Left lobe of liver (tissue), 2 donors: ENCODE results near the gene CXorf38. TPM values are rescaled to one million over a fixed set of nuclear protein-coding genes. Genes with fewer than 3 reads are reported as not detected.
"Not testable (repeated sequence)": the region's sequence is repeated elsewhere in the genome, so short reads cannot be mapped to it uniquely, and the experiment has no call there.

ENCODE experiments used
- ATAC-seq: fragments of 200-7000 bp; cut with Tn5 transposase; one replicate; pipeline ENCODE4 v1.9.1; 2020; ENCODE audit warnings: mild to moderate bottlenecking, moderate library complexity
- DNase-seq: peaks from one replicate; pipeline ENCODE4 v3.0.0-alpha.2; 2020; ENCODE audit warnings: low spot score
- total RNA-seq: library from RNA; stranded (reverse); gene quantifications from one replicate; pipeline ENCODE4 v1.2.1, GENCODE V29; 2021
- donor health status: DM: no; HTN: no; CAD: no; lungs with moderate emphysema.
- donor health status: DM: no; HTN: yes; CAD: no.

The CXorf38 gene
- total RNA-seq, 1 donor from 2014 or later = 5.8 TPM

GRCh38 chrX:40632199-40632598 lies 15.2 kb downstream of the CXorf38 start:
- no peak for ATAC-seq
- no peak for DNase-seq

GRCh38 chrX:40628506-40628905 lies 18.9 kb downstream of the CXorf38 start:
- ATAC-seq (no peak), DNase-seq (no peak)

GRCh38 chrX:40625294-40625693 lies 22.1 kb downstream of the CXorf38 start:
- DNase-seq (no peak), ATAC-seq (no peak)

GRCh38 chrX:40623665-40624064 lies 23.7 kb downstream of the CXorf38 start:
- ATAC-seq (no peak), DNase-seq (no peak)

GRCh38 chrX:40623139-40623536 lies 24.2 kb downstream of the CXorf38 start, which contains the start of gene MPC1L:
Gene MPC1L, plus strand, starts transcription at chrX:40623428. Its CDS starts 138 bp downstream, at chrX:40623566.
- ATAC-seq = no peak
- no peak for DNase-seq

- ATAC-seq = no peak
- DNase-seq = no peak
Observed at GRCh38 chrX:40622479-40623138, 24.8 kb downstream of the CXorf38 start.

GRCh38 chrX:40617566-40617965 lies 29.8 kb downstream of the CXorf38 start:
- DNase-seq (no peak), ATAC-seq (no peak)

- ATAC-seq = no peak
Observed at GRCh38 chrX:40615976-40616375, 31.4 kb downstream of the CXorf38 start.

GRCh38 chrX:40612511-40612910 lies 34.9 kb downstream of the CXorf38 start:
- peak; percentile 13 for ATAC-seq
- no peak for DNase-seq

More at GRCh38 chrX:40615976-40616375, 31.4 kb downstream of the CXorf38 start:
- no peak for DNase-seq

- DNase-seq (no peak), ATAC-seq (no peak)
Observed at GRCh38 chrX:40607381-40607780, 40.0 kb downstream of the CXorf38 start.

GRCh38 chrX:40603446-40603845 lies 43.9 kb downstream of the CXorf38 start:
- DNase-seq (no peak), ATAC-seq (no peak)

- ATAC-seq, DNase-seq: not testable (repeated sequence)
Observed at GRCh38 chrX:40589616-40590321, 57.6 kb downstream of the CXorf38 start.

GRCh38 chrX:40587623-40588022 lies 59.7 kb downstream of the CXorf38 start:
- ATAC-seq, DNase-seq: not testable (repeated sequence)

- DNase-seq (no peak), ATAC-seq (no peak)
Observed at GRCh38 chrX:40582811-40583210, 64.5 kb downstream of the CXorf38 start.

GRCh38 chrX:40582178-40582577 lies 65.2 kb downstream of the CXorf38 start:
- ATAC-seq, DNase-seq: not testable (repeated sequence)

- DNase-seq = no peak
Observed at GRCh38 chrX:40581336-40581920, 65.9 kb downstream of the CXorf38 start.

GRCh38 chrX:40580537-40581335 lies 66.6 kb downstream of the CXorf38 start, which contains the start of gene ATP6AP2:
Gene ATP6AP2, plus strand, starts transcription at chrX:40580970. Its CDS starts 96 bp downstream, at chrX:40581066.
- DNase-seq (peak; percentile 92), ATAC-seq (peak; percentile 97)

More at GRCh38 chrX:40581336-40581920, 65.9 kb downstream of the CXorf38 start:
- no peak for ATAC-seq

GRCh38 chrX:40579900-40580536 lies 67.3 kb downstream of the CXorf38 start:
- no peak for DNase-seq
- peak; percentile 64 for ATAC-seq

GRCh38 chrX:40579141-40579540 lies 68.2 kb downstream of the CXorf38 start:
- DNase-seq = no peak
- no peak for ATAC-seq

GRCh38 chrX:40578039-40578695 lies 69.2 kb downstream of the CXorf38 start:
- ATAC-seq = no peak
- no peak for DNase-seq
